SK-N-SH (cell line): ENCODE data around the gene FBXO30. TPM values are rescaled to one million over a fixed set of nuclear protein-coding genes. Genes with fewer than 3 reads are reported as not detected.

Experiments used
- CTCF ChIA-PET: fragments of 300-600, 350-600 bp; formaldehyde crosslinking; extraction: SDS; loops from one replicate; lab custom pipeline; 2021; lab: Yijun Ruan, JAX
- POLR2A ChIA-PET: fragments of 350-600 bp; sonication (Branson Sonifier 250); formaldehyde crosslinking; extraction: SDS; loops from one replicate; lab custom pipeline; 2020; ENCODE audit warnings: antibody characterized with exemption, inconsistent platforms; lab: Yijun Ruan, JAX
- DNase-seq: peaks from one replicate; pipeline ENCODE4 v3.0.0; 2012
- H2AFZ ChIP-seq: fragments of 200-600 bp; sonication (generic); 2 replicates; pipeline ENCODE4 v1.8.1; 2016; ENCODE audit warnings: antibody characterized with exemption, mild to moderate bottlenecking, low read depth
- H3F3A ChIP-seq: fragments of 200-600 bp; sonication (generic); replicated peaks from 2 replicates; pipeline ENCODE3; 2016; ENCODE audit warnings: antibody characterized with exemption, mild to moderate bottlenecking; ENCODE audit not compliant: insufficient read depth
- H3K27ac ChIP-seq, 2 experiments: fragments of 200-500 bp in 1 of 2; fragments of 200-600 bp in 1 of 2; sonication (Bioruptor generic) in 1 of 2; sonication (generic), shearing (Covaris generic) in 1 of 2; 2 replicates each; pipeline versions ENCODE4 v1.5.1 to v1.6.1; 2014 to 2016; ENCODE audit warnings: low read depth in 2 of 2, inconsistent platforms in 1 of 2, low read length in 1 of 2, mild to moderate bottlenecking in 1 of 2, mixed read lengths in 1 of 2
- H3K27me3 ChIP-seq: fragments of 200-600 bp; sonication (generic), shearing (Covaris generic); 2 replicates; pipeline ENCODE4 v1.6.1; 2016; ENCODE audit warnings: mixed run types; ENCODE audit not compliant: insufficient read depth
- H3K36me3 ChIP-seq, 2 experiments: fragments of 200-500 bp in 1 of 2; fragments of 200-600 bp in 1 of 2; sonication (Bioruptor generic) in 1 of 2; sonication (generic) in 1 of 2; replicated peaks in 1 of 2; 2 replicates each; pipeline versions ENCODE3 to v1.5.1; 2014 to 2016; ENCODE audit warnings: low read length in 1 of 2, mild to moderate bottlenecking in 1 of 2; ENCODE audit not compliant: insufficient read depth in 2 of 2, control insufficient read depth in 1 of 2
- H3K4me1 ChIP-seq, 2 experiments: fragments of 200-500 bp in 1 of 2; fragments of 200-600 bp in 1 of 2; sonication (Bioruptor generic) in 1 of 2; sonication (generic), shearing (Covaris generic) in 1 of 2; 2 replicates each; pipeline versions ENCODE4 v1.5.1 to v1.6.1; 2014 to 2016; ENCODE audit warnings: low read depth in 1 of 2, low read length in 1 of 2, mixed run types in 1 of 2; ENCODE audit not compliant: insufficient read depth in 2 of 2, control insufficient read depth in 1 of 2
- H3K4me2 ChIP-seq: fragments of 200-600 bp; sonication (generic), shearing (Covaris generic); 2 replicates; pipeline ENCODE4 v1.6.1; 2017; ENCODE audit warnings: mixed run types
- H3K4me3 ChIP-seq, 2 experiments: fragments of 200-500 bp in 1 of 2; fragments of 200-600 bp in 1 of 2; sonication (Bioruptor generic) in 1 of 2; sonication (generic), shearing (Covaris generic) in 1 of 2; 2 replicates each; pipeline versions ENCODE4 v1.5.1 to v1.8.1; 2014 to 2016; ENCODE audit warnings: low read depth in 2 of 2, inconsistent platforms in 1 of 2, low read length in 1 of 2, mild to moderate bottlenecking in 1 of 2, mixed read lengths in 1 of 2, moderate library complexity in 1 of 2
- H3K79me2 ChIP-seq: fragments of 200-600 bp; sonication (generic); 2 replicates; pipeline ENCODE4 v1.8.1; 2017; ENCODE audit warnings: mild to moderate bottlenecking; ENCODE audit not compliant: insufficient read depth
- H3K9ac ChIP-seq: fragments of 200-600 bp; sonication (generic); 2 replicates; pipeline ENCODE4 v1.6.1; 2017; ENCODE audit warnings: mixed run types
- H3K9me2 ChIP-seq: fragments of 200-600 bp; sonication (generic); 2 replicates; pipeline ENCODE4 v1.6.1; 2017; ENCODE audit warnings: mixed run types
- H3K9me3 ChIP-seq: fragments of 200-600 bp; sonication (generic); 2 replicates; pipeline ENCODE4 v1.6.1; 2017; ENCODE audit warnings: mixed run types, mild to moderate bottlenecking, moderate library complexity
- H4K20me1 ChIP-seq: fragments of 200-600 bp; sonication (generic); 2 replicates; pipeline ENCODE4 v1.6.1; 2017; ENCODE audit warnings: mild to moderate bottlenecking, mixed run types; ENCODE audit not compliant: insufficient read depth
- CHD2 ChIP-seq: fragments of 150-350 bp; IDR thresholded peaks from 2 replicates; pipeline ENCODE4 v1.6.1; 2018; ENCODE audit warnings: low read length; ENCODE audit not compliant: partially characterized antibody
- CTCF ChIP-seq: fragments of 200-600 bp; sonication (generic); IDR thresholded peaks from 2 replicates; pipeline ENCODE4 v1.6.1; 2017; ENCODE audit warnings: antibody characterized with exemption, mild to moderate bottlenecking, moderate library complexity
- EP300 ChIP-seq, 2 experiments: IDR thresholded peaks; 2 replicates each; pipeline versions ENCODE4 v1.4.0 to v1.6.1; 2012; ENCODE audit warnings: borderline replicate concordance in 1 of 2, low read depth in 1 of 2, low read length in 1 of 2
- EZH2phosphoT487 ChIP-seq: fragments of 200-600 bp; sonication (generic); IDR thresholded peaks from 2 replicates; pipeline ENCODE4 v1.6.1; 2017; ENCODE audit warnings: low read depth, mixed run types, mild to moderate bottlenecking, antibody characterized with exemption, moderate library complexity, borderline replicate concordance
- GABPA ChIP-seq: IDR thresholded peaks from 2 replicates; pipeline ENCODE4 v1.4.0; 2012; ENCODE audit warnings: low read depth, mild to moderate bottlenecking
- GATA2 ChIP-seq: sonication (generic); formaldehyde crosslinking; IDR thresholded peaks from 2 replicates; pipeline ENCODE4 v1.5.0; 2020; ENCODE audit warnings: mild to moderate bottlenecking, missing genetic modification reagents
- IRF3 ChIP-seq: fragments of 150-350 bp; IDR thresholded peaks from 2 replicates; pipeline ENCODE4 v1.6.1; 2016; ENCODE audit warnings: mild to moderate bottlenecking, low read depth, low read length
- JUND ChIP-seq: IDR thresholded peaks from 2 replicates; pipeline ENCODE4 v1.4.0; 2012
- MXI1 ChIP-seq: IDR thresholded peaks from 2 replicates; pipeline ENCODE4 v1.6.1; 2012; ENCODE audit warnings: mild to moderate bottlenecking, low read depth, low read length, improper control_type of control experiment
- NFIC ChIP-seq: IDR thresholded peaks from 2 replicates; pipeline ENCODE4 v1.4.0; 2012; ENCODE audit warnings: borderline replicate concordance
- NRF1 ChIP-seq: IDR thresholded peaks from 2 replicates; pipeline ENCODE4 v1.6.1; 2012; ENCODE audit warnings: low read depth, mild to moderate bottlenecking, low read length
- RXRA ChIP-seq: IDR thresholded peaks from 2 replicates; pipeline ENCODE4 v1.4.0; 2012; ENCODE audit warnings: low read depth, mild to moderate bottlenecking, borderline replicate concordance
- SIN3A ChIP-seq: IDR thresholded peaks from 2 replicates; pipeline ENCODE4 v1.6.1; 2012; ENCODE audit warnings: low read depth, mild to moderate bottlenecking, low read length, moderate library complexity, borderline replicate concordance
- TAF1 ChIP-seq: IDR thresholded peaks from 2 replicates; pipeline ENCODE4 v1.6.1; 2012; ENCODE audit warnings: low read depth, mild to moderate bottlenecking, low read length, moderate library complexity, borderline replicate concordance
- TCF12 ChIP-seq: IDR thresholded peaks from 2 replicates; pipeline ENCODE4 v1.4.0; 2012
- YY1 ChIP-seq: IDR thresholded peaks from 2 replicates; pipeline ENCODE4 v1.4.0; 2012; ENCODE audit warnings: low read depth, mild to moderate bottlenecking
- WGBS: methylation state at CpG from one replicate; pipeline ENCODE4 v1.1.6; 2017; ENCODE audit warnings: low lambda C conversion rate; 5-methylcytosine and 5-hydroxymethylcytosine counted together
- polyA plus RNA-seq, 3 experiments: library from polyadenylated mRNA; depleted of rRNA; stranded (reverse); fragments of >200 nt; gene quantifications; 2 replicates each; pipeline ENCODE4 v1.2.3, GENCODE V29; 2012
- TF ChIP-seq, protein P1 (sequence below): IDR thresholded peaks from 2 replicates; pipeline ENCODE4 v1.4.0; 2012; ENCODE audit warnings: low read depth, borderline replicate concordance
- TF ChIP-seq, protein P2 (sequence below): IDR thresholded peaks from 2 replicates; pipeline ENCODE4 v1.6.1; 2012; ENCODE audit warnings: mild to moderate bottlenecking, low read depth, low read length, moderate library complexity

FBXO30 gene
- polyA plus RNA-seq, 1 of the 3 experiments (the other 2 are of a cell fraction) = 1.7 TPM

GRCh38 chr6:145822456-145822855 is 7.9 kb upstream of the FBXO30 start:
- CTCF ChIA-PET = no interaction called here

More at GRCh38 chr6:145822456-145822855, 7.9 kb upstream of the FBXO30 start:
- H3K9ac ChIP-seq = no peak overlapping the region
- no peaks in the 10 kb centered on the region for H4K20me1 ChIP-seq
- H3K4me1 ChIP-seq = no peaks in the 10 kb centered on the region
- 69% methylated on average over 2 of the region's 2 CpGs for WGBS
- H3K9me3 ChIP-seq = no peaks in the 10 kb centered on the region
- peaks cover 4% of the 10 kb centered on the region for H3K79me2 ChIP-seq
- no peaks in the 10 kb centered on the region for H3F3A ChIP-seq
- no peak overlapping the region for H2AFZ ChIP-seq
- POLR2A ChIA-PET = no interaction called here
- no peak for TF ChIP-seq EZH2phosphoT487
- TF ChIP-seq SIN3A = no peak
- no peak for TF ChIP-seq TAF1
- no peak for TF ChIP-seq RXRA
- TF ChIP-seq JUND = no peak
- TF ChIP-seq, protein P1, sequence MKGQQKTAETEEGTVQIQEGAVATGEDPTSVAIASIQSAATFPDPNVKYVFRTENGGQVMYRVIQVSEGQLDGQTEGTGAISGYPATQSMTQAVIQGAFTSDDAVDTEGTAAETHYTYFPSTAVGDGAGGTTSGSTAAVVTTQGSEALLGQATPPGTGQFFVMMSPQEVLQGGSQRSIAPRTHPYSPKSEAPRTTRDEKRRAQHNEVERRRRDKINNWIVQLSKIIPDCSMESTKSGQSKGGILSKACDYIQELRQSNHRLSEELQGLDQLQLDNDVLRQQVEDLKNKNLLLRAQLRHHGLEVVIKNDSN = no peak
- TF ChIP-seq GABPA = no peak
- no peak for TF ChIP-seq YY1
- no peak for TF ChIP-seq GATA2 (CRISPR knock-in tag)
- no peak for TF ChIP-seq IRF3
- TF ChIP-seq NRF1 = no peak
- no peak for TF ChIP-seq TCF12
- TF ChIP-seq NFIC = no peak
- TF ChIP-seq MXI1 = no peak
- no peak for TF ChIP-seq CTCF
- TF ChIP-seq EP300 (IDR thresholded peaks at IDR 0.05; ENCODE audit: borderline replicate concordance in 1 of 2, low read depth in 1 of 2, low read length in 1 of 2) = no peak
- TF ChIP-seq, protein P2, sequence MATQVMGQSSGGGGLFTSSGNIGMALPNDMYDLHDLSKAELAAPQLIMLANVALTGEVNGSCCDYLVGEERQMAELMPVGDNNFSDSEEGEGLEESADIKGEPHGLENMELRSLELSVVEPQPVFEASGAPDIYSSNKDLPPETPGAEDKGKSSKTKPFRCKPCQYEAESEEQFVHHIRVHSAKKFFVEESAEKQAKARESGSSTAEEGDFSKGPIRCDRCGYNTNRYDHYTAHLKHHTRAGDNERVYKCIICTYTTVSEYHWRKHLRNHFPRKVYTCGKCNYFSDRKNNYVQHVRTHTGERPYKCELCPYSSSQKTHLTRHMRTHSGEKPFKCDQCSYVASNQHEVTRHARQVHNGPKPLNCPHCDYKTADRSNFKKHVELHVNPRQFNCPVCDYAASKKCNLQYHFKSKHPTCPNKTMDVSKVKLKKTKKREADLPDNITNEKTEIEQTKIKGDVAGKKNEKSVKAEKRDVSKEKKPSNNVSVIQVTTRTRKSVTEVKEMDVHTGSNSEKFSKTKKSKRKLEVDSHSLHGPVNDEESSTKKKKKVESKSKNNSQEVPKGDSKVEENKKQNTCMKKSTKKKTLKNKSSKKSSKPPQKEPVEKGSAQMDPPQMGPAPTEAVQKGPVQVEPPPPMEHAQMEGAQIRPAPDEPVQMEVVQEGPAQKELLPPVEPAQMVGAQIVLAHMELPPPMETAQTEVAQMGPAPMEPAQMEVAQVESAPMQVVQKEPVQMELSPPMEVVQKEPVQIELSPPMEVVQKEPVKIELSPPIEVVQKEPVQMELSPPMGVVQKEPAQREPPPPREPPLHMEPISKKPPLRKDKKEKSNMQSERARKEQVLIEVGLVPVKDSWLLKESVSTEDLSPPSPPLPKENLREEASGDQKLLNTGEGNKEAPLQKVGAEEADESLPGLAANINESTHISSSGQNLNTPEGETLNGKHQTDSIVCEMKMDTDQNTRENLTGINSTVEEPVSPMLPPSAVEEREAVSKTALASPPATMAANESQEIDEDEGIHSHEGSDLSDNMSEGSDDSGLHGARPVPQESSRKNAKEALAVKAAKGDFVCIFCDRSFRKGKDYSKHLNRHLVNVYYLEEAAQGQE = no peak
- TF ChIP-seq CHD2 = no peak
- TF ChIP-seq, all 33 proteins: peak for 0
- Histone ChIP-seq H3K36me3 (no peaks in the 10 kb centered on the region), H3K27ac (no peak overlapping the region), H3K4me3 (no peak overlapping the region), H3K4me2 (no peak overlapping the region), H3K9me2 (no peaks in the 10 kb centered on the region), H3K27me3 (no peaks in the 10 kb centered on the region)
- DNase-seq = no peak
